Measurements from ENCODE around the gene COMMD6.

The COMMD6 gene

GRCh38 chr13:75530549-75530961, 7.1 kb downstream of the COMMD6 start:
- DNase-seq (ENCODE audit: insufficient read length, low spot score) (no peak), FAIRE-seq (no peak)
- TF ChIP-seq, protein P1, sequence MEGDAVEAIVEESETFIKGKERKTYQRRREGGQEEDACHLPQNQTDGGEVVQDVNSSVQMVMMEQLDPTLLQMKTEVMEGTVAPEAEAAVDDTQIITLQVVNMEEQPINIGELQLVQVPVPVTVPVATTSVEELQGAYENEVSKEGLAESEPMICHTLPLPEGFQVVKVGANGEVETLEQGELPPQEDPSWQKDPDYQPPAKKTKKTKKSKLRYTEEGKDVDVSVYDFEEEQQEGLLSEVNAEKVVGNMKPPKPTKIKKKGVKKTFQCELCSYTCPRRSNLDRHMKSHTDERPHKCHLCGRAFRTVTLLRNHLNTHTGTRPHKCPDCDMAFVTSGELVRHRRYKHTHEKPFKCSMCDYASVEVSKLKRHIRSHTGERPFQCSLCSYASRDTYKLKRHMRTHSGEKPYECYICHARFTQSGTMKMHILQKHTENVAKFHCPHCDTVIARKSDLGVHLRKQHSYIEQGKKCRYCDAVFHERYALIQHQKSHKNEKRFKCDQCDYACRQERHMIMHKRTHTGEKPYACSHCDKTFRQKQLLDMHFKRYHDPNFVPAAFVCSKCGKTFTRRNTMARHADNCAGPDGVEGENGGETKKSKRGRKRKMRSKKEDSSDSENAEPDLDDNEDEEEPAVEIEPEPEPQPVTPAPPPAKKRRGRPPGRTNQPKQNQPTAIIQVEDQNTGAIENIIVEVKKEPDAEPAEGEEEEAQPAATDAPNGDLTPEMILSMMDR (IDR thresholded peaks at IDR 0.05; ENCODE audit: insufficient read depth, missing control alignments) = no peak

DNA sequence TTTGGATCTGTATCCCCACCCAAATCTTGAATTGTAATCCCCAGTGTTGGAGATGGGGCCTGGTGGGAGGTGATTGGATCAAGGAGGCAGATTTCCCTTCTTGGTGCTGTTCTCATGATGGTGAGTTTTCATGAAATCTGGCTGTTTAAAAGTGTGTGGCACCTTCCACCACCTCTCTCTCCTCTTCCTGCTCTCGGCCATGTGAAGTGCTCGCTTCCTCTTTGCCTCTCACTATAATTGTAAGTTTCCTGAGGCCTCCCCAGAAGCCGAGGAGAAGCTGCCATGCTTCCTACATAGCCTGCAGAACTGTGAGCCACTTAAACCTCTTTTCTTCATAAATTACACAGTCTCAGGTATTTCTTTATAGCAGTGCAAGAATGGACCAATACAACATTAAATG, 15.7 kb downstream of the COMMD6 start:
- TF ChIP-seq, protein P1 (IDR thresholded peaks at IDR 0.05; ENCODE audit: insufficient read depth, missing control alignments) = no peak
- no peak for FAIRE-seq
- DNase-seq (ENCODE audit: insufficient read length, low spot score) = no peak

GRCh38 chr13:75518439-75519088, 19.1 kb downstream of the COMMD6 start:
- FAIRE-seq (no peak), DNase-seq (ENCODE audit: insufficient read length, low spot score) (no peak)
- TF ChIP-seq, protein P1 (IDR thresholded peaks at IDR 0.05; ENCODE audit: insufficient read depth, missing control alignments) = no peak

- no peak for DNase-seq (ENCODE audit: insufficient read length, low spot score)
- no peak for FAIRE-seq
- TF ChIP-seq, protein P1 (IDR thresholded peaks at IDR 0.05; ENCODE audit: insufficient read depth, missing control alignments) = no peak
Observed at GRCh38 chr13:75514080-75514995, 23.3 kb downstream of the COMMD6 start.

DNA sequence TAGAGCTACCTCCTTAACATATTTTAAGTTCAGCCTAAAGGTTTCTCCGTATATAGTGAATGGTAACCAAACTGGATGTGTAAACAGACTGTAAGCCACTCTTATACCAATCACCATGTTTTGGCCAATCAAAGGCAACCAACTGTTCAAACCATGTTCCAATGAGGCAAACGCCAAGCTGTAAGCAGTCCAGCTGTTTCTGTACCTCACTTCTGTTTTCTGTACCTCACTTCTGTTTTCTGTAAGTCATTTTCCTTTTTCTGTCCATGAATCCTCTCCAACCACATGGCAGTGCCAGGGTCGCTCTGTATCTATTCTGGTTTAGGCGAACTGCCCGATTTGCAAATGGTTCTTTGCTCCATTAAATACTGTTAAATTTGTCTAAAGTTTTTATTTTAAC, 24.4 kb downstream of the COMMD6 start:
- FAIRE-seq (no peak), DNase-seq (ENCODE audit: insufficient read length, low spot score) (no peak)

GRCh38 chr13:75512253-75512652, 25.4 kb downstream of the COMMD6 start:
- FAIRE-seq = no peak
- TF ChIP-seq, protein P1 (IDR thresholded peaks at IDR 0.05; ENCODE audit: insufficient read depth, missing control alignments) = no peak
- no peak for DNase-seq (ENCODE audit: insufficient read length, low spot score)

More for the DNA sequence above, 24.4 kb downstream of the COMMD6 start:
- TF ChIP-seq, protein P1 (IDR thresholded peaks at IDR 0.05; ENCODE audit: insufficient read depth, missing control alignments) = no peak
